Gastroesophageal sphincter (tissue), 4 donors: ENCODE results near the gene AVPR2. TPM values are rescaled to one million over a fixed set of nuclear protein-coding genes. Genes with fewer than 3 reads are reported as not detected.

Experiments used
- ATAC-seq: fragments of 150-250 bp; one replicate; pipeline ENCODE4 v1.9.1; 2016; ENCODE audit warnings: mild to moderate bottlenecking, moderate library complexity
- H3K27ac ChIP-seq, 4 donors: fragments of 200-600 bp; sonication (generic) in 3 of 4; 1 replicate in 3 of 4; 2 replicates in 1 of 4; pipeline ENCODE4 v1.5.1; 2016 to 2019
- H3K27me3 ChIP-seq: fragments of 200-600 bp; sonication (generic); one replicate; pipeline ENCODE4 v1.5.1; 2019
- H3K36me3 ChIP-seq, 2 donors: fragments of 200-600 bp; sonication (generic); one replicate each; pipeline ENCODE4 v1.5.1; 2019; ENCODE audit warnings: control low read depth in 1 of 2
- H3K4me1 ChIP-seq, 3 donors: fragments of 200-600 bp; sonication (generic); 1 replicate in 2 of 3; 2 replicates in 1 of 3; pipeline ENCODE4 v1.5.1; 2016 to 2019; ENCODE audit warnings: control low read depth in 2 of 3
- H3K4me3 ChIP-seq, 2 donors: fragments of 200-600 bp; sonication (generic); one replicate each; pipeline ENCODE4 v1.5.1; 2019; ENCODE audit warnings: mild to moderate bottlenecking in 1 of 2, moderate library complexity in 1 of 2
- H3K9me3 ChIP-seq, 3 donors: fragments of 200-600 bp; sonication (generic); one replicate each; pipeline ENCODE4 v1.5.1; 2017 to 2019; ENCODE audit warnings: control low read depth in 2 of 3
- EP300 ChIP-seq: sonication (generic); formaldehyde crosslinking; IDR thresholded peaks from one replicate; pipeline ENCODE4 v1.6.1; 2017; ENCODE audit warnings: antibody characterized with exemption, mild to moderate bottlenecking
- POLR2A ChIP-seq, 2 donors: fragments of 450-650 bp; IDR thresholded peaks; one replicate each; pipeline ENCODE4 v1.6.1; 2017; ENCODE audit warnings: antibody characterized with exemption in 2 of 2, mild to moderate bottlenecking in 2 of 2, moderate library complexity in 1 of 2
- POLR2AphosphoS5 ChIP-seq: sonication (generic); formaldehyde crosslinking; IDR thresholded peaks from one replicate; pipeline ENCODE4 v1.6.1; 2017; ENCODE audit warnings: antibody characterized with exemption
- WGBS, 2 donors: methylation state at CpG; one replicate each; pipeline ENCODE4 v1.1.5; 2018; ENCODE audit warnings: low coverage in 1 of 2; 5-methylcytosine and 5-hydroxymethylcytosine counted together
- total RNA-seq, 4 donors: library from RNA; depleted of rRNA; stranded (reverse); fragments of >200 nt; gene quantifications; one replicate each; pipeline ENCODE4 v1.1.0, GENCODE V29; 2016
- TF ChIP-seq, protein P1 (sequence below), 4 experiments: fragments of 200-600 bp in 2 of 4; fragments of 450-650 bp in 2 of 4; sonication (generic) in 1 of 4; IDR thresholded peaks; one replicate each; pipeline ENCODE4 v1.5.1; 2017 to 2019; ENCODE audit warnings: antibody characterized with exemption in 4 of 4, mild to moderate bottlenecking in 2 of 4, moderate library complexity in 2 of 4

The AVPR2 gene
- total RNA-seq, 4 donors from 2014 or later = 0.81 to 7.9 (median 3.8) TPM

DNA sequence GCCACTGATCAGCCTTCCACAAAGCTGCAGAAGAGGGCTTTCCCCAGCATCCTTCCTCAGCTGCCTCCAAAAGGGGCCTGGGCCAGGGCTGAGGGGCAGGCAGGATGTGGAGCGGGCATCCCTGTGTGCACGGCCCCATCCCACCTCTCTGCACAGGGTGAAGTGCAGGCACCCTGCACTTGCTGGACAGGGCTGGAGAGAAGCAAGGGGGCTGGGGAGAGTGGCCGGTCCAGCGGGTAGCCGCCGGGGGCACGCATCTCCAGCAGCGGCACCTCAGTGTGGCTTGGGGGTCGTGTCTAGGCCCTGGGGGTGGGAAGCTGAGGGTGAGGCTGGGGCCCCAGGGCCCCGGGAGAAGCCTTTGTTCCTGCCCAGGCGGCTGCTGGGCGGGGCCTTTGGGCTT lies 3.0 kb downstream of the AVPR2 start:
- Histone ChIP-seq H3K9me3 (no peaks in the 10 kb centered on the region), H3K27ac (no peak overlapping the region), H3K36me3 (no peaks in the 10 kb centered on the region), H3K4me3 (no peak overlapping the region), H3K27me3 (no peaks in the 10 kb centered on the region), H3K4me1 (peaks cover 0 to 22% (median 3%) of the 10 kb centered on the region in 3 donors)
- ATAC-seq = no peak
- no CpG with 5 or more reads among the region's 12 CpGs for WGBS, 2 donors
- no peak for TF ChIP-seq POLR2A (IDR thresholded peaks at IDR 0.05)
- TF ChIP-seq EP300 = no peak
- TF ChIP-seq, protein P1, sequence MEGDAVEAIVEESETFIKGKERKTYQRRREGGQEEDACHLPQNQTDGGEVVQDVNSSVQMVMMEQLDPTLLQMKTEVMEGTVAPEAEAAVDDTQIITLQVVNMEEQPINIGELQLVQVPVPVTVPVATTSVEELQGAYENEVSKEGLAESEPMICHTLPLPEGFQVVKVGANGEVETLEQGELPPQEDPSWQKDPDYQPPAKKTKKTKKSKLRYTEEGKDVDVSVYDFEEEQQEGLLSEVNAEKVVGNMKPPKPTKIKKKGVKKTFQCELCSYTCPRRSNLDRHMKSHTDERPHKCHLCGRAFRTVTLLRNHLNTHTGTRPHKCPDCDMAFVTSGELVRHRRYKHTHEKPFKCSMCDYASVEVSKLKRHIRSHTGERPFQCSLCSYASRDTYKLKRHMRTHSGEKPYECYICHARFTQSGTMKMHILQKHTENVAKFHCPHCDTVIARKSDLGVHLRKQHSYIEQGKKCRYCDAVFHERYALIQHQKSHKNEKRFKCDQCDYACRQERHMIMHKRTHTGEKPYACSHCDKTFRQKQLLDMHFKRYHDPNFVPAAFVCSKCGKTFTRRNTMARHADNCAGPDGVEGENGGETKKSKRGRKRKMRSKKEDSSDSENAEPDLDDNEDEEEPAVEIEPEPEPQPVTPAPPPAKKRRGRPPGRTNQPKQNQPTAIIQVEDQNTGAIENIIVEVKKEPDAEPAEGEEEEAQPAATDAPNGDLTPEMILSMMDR (IDR thresholded peaks at IDR 0.05) = no peak
- no peak for TF ChIP-seq POLR2AphosphoS5

DNA sequence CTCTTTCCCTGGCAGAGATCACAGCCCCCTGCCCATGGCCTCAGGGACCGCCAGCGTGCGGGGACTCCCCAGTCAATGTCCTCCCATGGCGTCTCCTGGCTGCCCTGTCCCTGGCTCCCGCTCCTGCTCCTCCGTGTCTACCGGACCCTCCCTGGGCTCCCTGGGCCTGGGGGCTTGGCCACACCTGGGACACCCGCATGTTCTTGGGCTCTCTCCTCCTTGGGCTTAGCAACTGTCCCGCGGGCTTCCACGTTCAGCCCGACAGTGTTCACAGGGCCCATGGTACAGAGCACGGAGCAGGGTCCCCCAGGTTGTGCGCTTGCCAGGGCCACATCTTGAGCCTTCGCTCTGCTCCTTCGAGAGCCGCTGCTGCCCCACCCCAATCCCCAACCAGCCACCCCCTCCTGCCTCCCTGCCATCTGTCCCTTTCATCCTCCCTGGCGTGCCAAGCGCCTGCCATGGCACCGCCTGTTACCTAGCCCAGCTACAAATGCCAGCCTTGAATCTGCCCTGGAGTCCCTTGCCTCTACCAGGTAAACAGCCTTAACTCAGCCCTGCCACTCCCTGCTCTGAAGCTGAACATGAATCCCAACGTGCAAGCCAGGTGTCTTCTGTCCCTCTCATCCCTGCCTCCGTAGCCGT lies 3.9 kb downstream of the AVPR2 start:
- Histone ChIP-seq H3K27me3 (no peaks in the 10 kb centered on the region), H3K4me1 (peaks cover 0 to 13% (median 3%) of the 10 kb centered on the region in 3 donors), H3K4me3 (no peak overlapping the region), H3K36me3 (no peaks in the 10 kb centered on the region), H3K27ac (no peak overlapping the region), H3K9me3 (no peaks in the 10 kb centered on the region)
- TF ChIP-seq, protein P1 (IDR thresholded peaks at IDR 0.05) = no peak
- TF ChIP-seq EP300 (no peak), POLR2A (IDR thresholded peaks at IDR 0.05) (no peak), POLR2AphosphoS5 (no peak)
- ATAC-seq = no peak
- WGBS, 2 donors = 74 to 91% methylated on average over 4 of the region's 23 CpGs

DNA sequence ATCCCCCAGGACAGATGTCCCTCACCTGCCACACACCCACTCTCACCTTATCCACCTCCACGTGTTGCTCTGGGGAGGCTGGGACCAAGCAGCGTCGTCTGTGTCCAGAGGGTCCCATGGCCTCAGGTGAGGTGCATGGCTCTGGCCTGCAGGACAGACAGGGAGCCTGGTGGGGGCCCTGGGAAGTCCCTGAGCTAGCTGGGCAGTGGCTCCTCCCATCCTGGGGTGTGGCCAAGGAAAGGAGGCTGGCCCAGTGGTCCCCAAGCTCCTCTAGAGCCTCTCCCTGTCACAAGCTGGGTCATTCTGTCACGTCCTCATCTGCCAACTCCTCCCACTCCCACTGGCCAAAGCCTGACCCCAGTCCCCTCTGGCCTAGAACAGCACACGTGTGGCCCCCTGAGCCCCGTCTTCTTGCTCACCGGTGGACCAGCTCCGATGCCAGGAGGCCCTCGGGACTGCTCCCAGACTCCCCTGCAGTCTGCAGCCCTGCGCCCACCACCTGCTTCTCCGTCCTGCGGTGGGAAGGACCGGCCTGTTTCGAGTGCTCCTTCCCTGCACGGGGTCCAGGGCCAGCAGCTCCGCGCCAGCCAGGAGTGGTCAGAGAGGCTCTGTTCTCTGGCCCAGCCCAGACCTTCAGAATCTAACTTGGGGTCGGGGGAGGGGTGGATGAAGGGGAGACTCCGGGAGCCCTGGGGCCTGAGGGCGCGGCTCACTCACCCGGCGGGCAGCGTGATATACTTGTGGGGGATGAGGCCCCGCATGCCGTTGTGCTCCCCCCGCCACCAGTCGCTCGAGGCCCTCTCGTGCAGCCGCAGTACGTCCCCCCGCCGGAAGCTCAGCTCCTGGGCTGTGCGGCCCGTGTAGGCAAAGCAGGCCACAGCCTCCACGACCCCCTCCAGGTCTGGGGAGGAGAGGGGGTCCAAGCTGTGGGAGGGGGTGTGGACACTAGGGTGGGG lies 4.8 kb downstream of the AVPR2 start:
- 40% methylated on average over 1 of the region's 37 CpGs; no CpG with 5 or more reads in 1 of the 2 donors for WGBS, 2 donors
- Histone ChIP-seq H3K4me3 (no peak overlapping the region), H3K9me3 (no peaks in the 10 kb centered on the region), H3K27me3 (no peaks in the 10 kb centered on the region), H3K36me3 (no peaks in the 10 kb centered on the region), H3K4me1 (peaks cover 0 to 4% (median under 1%) of the 10 kb centered on the region in 3 donors), H3K27ac (no peak overlapping the region)
- TF ChIP-seq POLR2AphosphoS5 (no peak), EP300 (no peak)
- TF ChIP-seq, protein P1 (IDR thresholded peaks at IDR 0.05) = no peak
- ATAC-seq = no peak

DNA sequence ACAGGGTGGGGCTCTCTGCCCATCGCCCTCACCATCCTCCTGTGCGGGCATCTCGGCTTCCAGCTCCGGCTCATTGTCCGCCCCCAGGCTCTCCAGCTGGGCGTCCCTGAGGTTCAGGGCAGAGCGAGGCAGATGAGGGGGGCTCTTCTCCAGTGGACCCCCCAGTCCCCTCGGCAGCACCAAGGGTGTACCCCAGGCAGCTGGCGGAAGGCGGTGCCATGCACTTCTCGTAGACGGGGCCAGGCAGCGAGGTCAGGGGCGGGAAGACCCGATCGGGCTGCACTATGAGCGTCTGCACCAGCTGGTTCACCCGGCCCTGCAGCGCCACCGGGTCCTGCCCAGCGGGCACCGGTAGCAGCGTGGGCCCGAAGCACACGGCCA lies 5.5 kb downstream of the AVPR2 start:
- H3K9me3 ChIP-seq = no peaks in the 10 kb centered on the region
- no peak for ATAC-seq
- H3K27ac ChIP-seq = no peak overlapping the region
- WGBS, 2 donors = no CpG with 5 or more reads among the region's 25 CpGs
- H3K27me3 ChIP-seq = no peaks in the 10 kb centered on the region
- H3K4me1 ChIP-seq = no peaks in the 10 kb centered on the region
- H3K4me3 ChIP-seq = no peak overlapping the region
- H3K36me3 ChIP-seq = no peaks in the 10 kb centered on the region
- TF ChIP-seq, protein P1 (IDR thresholded peaks at IDR 0.05) = no peak
- TF ChIP-seq POLR2AphosphoS5 = no peak
- TF ChIP-seq POLR2A (IDR thresholded peaks at IDR 0.05) = no peak
